Sigmoid colon (tissue), 7 donors: ENCODE results near the gene C1R. TPM values are rescaled to one million over a fixed set of nuclear protein-coding genes. Genes with fewer than 3 reads are reported as not detected.

Experiments
- DNase-seq: peaks from one replicate; pipeline ENCODE4 v3.0.0-alpha.2; 2019
- H3K27ac ChIP-seq, 4 donors: fragments of 200-600 bp; sonication (generic); one replicate each; pipeline ENCODE4 v1.5.1; 2016 to 2019; ENCODE audit warnings: mild to moderate bottlenecking in 1 of 4
- H3K27me3 ChIP-seq, 3 donors: fragments of 200-600 bp; sonication (generic); one replicate each; pipeline ENCODE4 v1.5.1; 2019; ENCODE audit warnings: mild to moderate bottlenecking in 1 of 3
- H3K36me3 ChIP-seq, 4 donors: fragments of 200-600 bp; sonication (generic); one replicate each; pipeline ENCODE4 v1.5.1; 2016 to 2019
- H3K4me1 ChIP-seq, 4 donors: fragments of 200-600 bp; sonication (generic); one replicate each; pipeline ENCODE4 v1.5.1; 2017 to 2019
- H3K4me3 ChIP-seq, 4 donors: fragments of 200-600 bp; sonication (generic); one replicate each; pipeline ENCODE4 v1.5.1; 2017 to 2019; ENCODE audit warnings: mild to moderate bottlenecking in 2 of 4, moderate library complexity in 1 of 4
- H3K9me3 ChIP-seq, 4 donors: fragments of 200-600 bp in 3 of 4; sonication (generic) in 3 of 4; one replicate each; pipeline versions ENCODE4 v1.5.1 to v1.6.1; 2013 to 2019
- CTCF ChIP-seq, 4 experiments: fragments of 450-650 bp in 3 of 4; fragments of 200-600 bp in 1 of 4; IDR thresholded peaks; one replicate each; pipeline ENCODE4 v1.5.1; 2016 to 2019; ENCODE audit warnings: antibody characterized with exemption in 4 of 4, mild to moderate bottlenecking in 3 of 4, moderate library complexity in 2 of 4
- EP300 ChIP-seq, 4 donors: sonication (generic); formaldehyde crosslinking; IDR thresholded peaks; one replicate each; pipeline ENCODE4 v1.6.1; 2017; ENCODE audit warnings: antibody characterized with exemption in 4 of 4
- POLR2A ChIP-seq, 2 donors: fragments of 450-650 bp; IDR thresholded peaks; one replicate each; pipeline ENCODE4 v1.6.1; 2016; ENCODE audit warnings: antibody characterized with exemption in 2 of 2, mild to moderate bottlenecking in 2 of 2, moderate library complexity in 2 of 2
- POLR2AphosphoS5 ChIP-seq, 4 donors: sonication (generic); formaldehyde crosslinking; IDR thresholded peaks; one replicate each; pipeline ENCODE4 v1.6.1; 2017; ENCODE audit warnings: antibody characterized with exemption in 4 of 4
- WGBS, 2 donors: extraction: QIAGEN DNeasy Blood & Tissue Kit; methylation state at CpG; one replicate each; pipeline ENCODE4 v1.1.7; 2013; 5-methylcytosine and 5-hydroxymethylcytosine counted together
- intact Hi-C: fragments of 100-400 bp; cut with DNase I; formaldehyde crosslinking; loops from one replicate; pipeline ENCODE4 v1.15.1; 2023
- polyA plus RNA-seq, 3 donors: library from polyadenylated mRNA; stranded (reverse); fragments of 200-250 nt; gene quantifications; one replicate each; pipeline ENCODE4 v1.2.3, GENCODE V29; 2013
- total RNA-seq, 4 donors: library from RNA; depleted of rRNA; stranded (reverse); fragments of >200 nt; gene quantifications; one replicate each; pipeline ENCODE4 v1.1.0, GENCODE V29; 2016
- donor health status: healthy with polysubstance abuse.
- donor health status: Bipolar disorder and iron deficiency.
- donor health status: healthy.

C1R gene
- total and polyA plus RNA-seq, 7 donors = 23.8 to 493 (median 328) TPM

DNA sequence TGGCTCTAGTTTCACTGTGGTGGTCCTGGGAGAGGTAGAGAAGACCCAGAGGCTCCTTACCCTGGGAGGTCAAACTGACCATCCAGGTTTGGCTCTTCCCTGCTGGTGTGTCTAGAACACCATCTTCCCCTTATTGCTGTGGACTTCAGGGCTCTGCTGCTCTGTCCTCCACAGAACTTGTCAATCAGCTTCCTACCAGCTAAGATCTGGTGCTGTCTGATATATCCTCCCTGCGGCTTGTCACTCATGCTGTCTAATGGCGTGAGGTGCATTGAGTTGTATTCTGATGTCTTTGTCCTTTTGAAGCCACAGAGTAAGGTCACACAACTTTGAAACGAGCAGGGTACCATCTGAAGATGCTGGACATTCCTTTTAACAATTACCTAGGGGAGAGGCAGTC lies 24.0 kb upstream of the C1R start:
- intact Hi-C loops = loop anchor here (10.0 kb wide), 1 partner anchor 251 kb away; the partner anchor contains the start of gene TPI1
- TF ChIP-seq POLR2AphosphoS5 (IDR thresholded peaks at IDR 0.05) = no peak
- TF ChIP-seq EP300 (IDR thresholded peaks at IDR 0.05) = no peak
- TF ChIP-seq POLR2A (IDR thresholded peaks at IDR 0.05) = no peak

DNA sequence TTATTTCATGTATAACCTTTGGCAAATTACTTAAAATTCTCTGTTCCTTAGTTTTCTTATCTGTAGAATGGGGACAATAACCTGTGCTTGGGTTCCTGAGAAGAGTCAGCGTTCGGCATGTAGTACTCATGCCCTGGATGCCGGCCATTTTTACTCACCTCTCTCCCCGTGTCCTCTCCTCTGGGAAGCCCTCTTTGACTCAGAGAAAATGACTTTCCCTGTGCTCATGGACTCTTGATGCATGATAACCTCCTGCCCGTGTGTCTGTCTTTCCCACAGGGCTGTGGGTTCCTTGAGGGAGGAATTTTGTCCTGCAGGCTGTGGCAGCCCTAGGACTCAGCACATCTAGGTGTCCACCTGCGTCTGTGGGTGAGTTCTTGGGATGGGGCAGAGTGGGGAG lies 22.6 kb upstream of the C1R start:
- H3K4me1 ChIP-seq = peaks cover 0 to 7% (median 3%) of the 10 kb centered on the region in 4 donors
- H3K27ac ChIP-seq = no peak overlapping the region
- intact Hi-C loops = loop anchor here (10.0 kb wide), 1 partner anchor 250 kb away; the partner anchor contains the start of gene TPI1
- no peak overlapping the region for H3K4me3 ChIP-seq
- no peak for DNase-seq
- no peaks in the 10 kb centered on the region for H3K9me3 ChIP-seq
- peaks cover 0 to 8% (median 0%) of the 10 kb centered on the region in 4 donors for H3K36me3 ChIP-seq
- 94 to 96% methylated on average over 6 of the region's 6 CpGs for WGBS, 2 donors
- no peaks in the 10 kb centered on the region for H3K27me3 ChIP-seq
- no peak for TF ChIP-seq EP300 (IDR thresholded peaks at IDR 0.05)
- TF ChIP-seq POLR2A (IDR thresholded peaks at IDR 0.05) = no peak
- TF ChIP-seq CTCF (IDR thresholded peaks at IDR 0.05) = no peak
- no peak for TF ChIP-seq POLR2AphosphoS5 (IDR thresholded peaks at IDR 0.05)

More for the DNA sequence above, 24.0 kb upstream of the C1R start:
- DNase-seq = peak; percentile 9
- H3K36me3 ChIP-seq = peaks cover 0 to 8% (median 0%) of the 10 kb centered on the region in 4 donors
- WGBS, 2 donors = 86 to 95% methylated on average over 3 of the region's 3 CpGs
- no peaks in the 10 kb centered on the region for H3K9me3 ChIP-seq
- H3K27me3 ChIP-seq = no peaks in the 10 kb centered on the region
- H3K4me3 ChIP-seq = no peak overlapping the region
- H3K4me1 ChIP-seq = peaks cover 0 to 7% (median 3%) of the 10 kb centered on the region in 4 donors
- H3K27ac ChIP-seq = no peak overlapping the region

DNA sequence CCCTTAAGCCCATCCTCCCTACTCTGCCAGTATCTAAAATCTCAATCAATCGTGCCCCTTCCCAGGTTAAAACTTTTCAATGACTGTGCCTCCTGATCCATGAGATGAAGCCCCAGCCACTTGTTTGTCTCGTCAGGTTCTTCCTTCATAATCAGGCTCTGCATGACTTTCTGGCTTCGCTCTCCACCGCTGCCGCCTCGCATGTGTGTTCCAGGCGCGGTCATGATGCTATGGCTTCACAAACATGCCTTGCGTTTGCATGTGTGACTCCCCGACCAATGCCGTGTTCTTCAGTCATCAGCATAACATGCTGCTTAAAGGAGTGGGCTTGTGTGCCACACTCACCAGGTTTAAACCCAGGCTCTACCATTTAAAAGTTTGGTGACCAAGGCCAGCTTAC lies 21.8 kb upstream of the C1R start:
- peak; percentile 56 for DNase-seq
- H3K27me3 ChIP-seq = no peaks in the 10 kb centered on the region
- 92 to 95% methylated on average over 11 of the region's 11 CpGs for WGBS, 2 donors
- intact Hi-C loops = loop anchor here (10.0 kb wide), 1 partner anchor 249 kb away; the partner anchor contains the start of gene TPI1
- H3K27ac ChIP-seq = no peak overlapping the region
- H3K9me3 ChIP-seq = no peaks in the 10 kb centered on the region
- H3K4me1 ChIP-seq = peaks cover 0 to 14% (median 9%) of the 10 kb centered on the region in 4 donors
- H3K36me3 ChIP-seq = peaks cover 0 to 8% (median 0%) of the 10 kb centered on the region in 4 donors
- no peak for TF ChIP-seq POLR2A (IDR thresholded peaks at IDR 0.05)
- TF ChIP-seq POLR2AphosphoS5 (IDR thresholded peaks at IDR 0.05) = no peak
- no peak for TF ChIP-seq CTCF (IDR thresholded peaks at IDR 0.05)
- TF ChIP-seq EP300 (IDR thresholded peaks at IDR 0.05) = no peak
- H3K4me3 ChIP-seq = no peak overlapping the region

DNA sequence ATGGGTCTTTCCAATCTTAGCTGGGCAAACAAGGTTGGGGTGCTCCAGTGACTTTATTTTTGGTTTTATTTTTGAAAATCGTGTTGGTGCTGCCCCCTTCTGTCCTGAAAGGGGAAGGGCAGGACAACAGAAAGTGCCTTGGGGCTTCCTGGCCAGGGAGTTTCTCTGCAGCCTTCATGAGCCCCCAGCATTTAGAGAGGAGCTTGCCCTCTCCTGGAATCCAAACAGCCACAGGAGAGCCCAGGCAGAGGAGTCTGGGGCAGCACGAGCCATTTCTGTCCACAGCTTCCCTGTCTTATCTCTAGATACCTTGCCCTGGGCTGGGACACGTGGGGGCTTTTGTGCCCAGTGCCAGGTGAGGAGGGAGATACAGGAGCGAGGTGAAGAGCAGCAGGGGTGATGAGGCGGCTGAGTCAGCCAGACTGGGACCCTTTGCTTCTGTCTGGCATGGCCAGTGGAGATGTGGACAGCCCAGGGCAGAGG lies 21.2 kb upstream of the C1R start:
- Histone ChIP-seq H3K4me3 (no peak overlapping the region), H3K4me1 (peaks cover 0 to 14% (median 9%) of the 10 kb centered on the region in 4 donors), H3K27me3 (no peaks in the 10 kb centered on the region), H3K36me3 (peaks cover 0 to 8% (median 0%) of the 10 kb centered on the region in 4 donors), H3K27ac (peak overlapping the region in 1 of 4 donors; percentile 2), H3K9me3 (no peaks in the 10 kb centered on the region)
- TF ChIP-seq CTCF (IDR thresholded peaks at IDR 0.05) = peak; percentile 59 to 84 (median 80)
- no peak for TF ChIP-seq EP300 (IDR thresholded peaks at IDR 0.05)
- intact Hi-C loops = loop anchor here (1.0 to 10.0 kb wide), 3 partner anchors 53 to 249 kb away; partner anchors contain the start of genes C12orf57, C1S and TPI1
- peak; percentile 67 for DNase-seq
- 47 to 56% methylated on average over 5 of the region's 5 CpGs for WGBS, 2 donors

- no peaks in the 10 kb centered on the region for H3K27me3 ChIP-seq
- H3K36me3 ChIP-seq = peaks cover 0 to 8% (median 0%) of the 10 kb centered on the region in 4 donors
- no peaks in the 10 kb centered on the region for H3K9me3 ChIP-seq
- peaks cover 0 to 23% (median 17%) of the 10 kb centered on the region in 4 donors for H3K4me1 ChIP-seq
- TF ChIP-seq POLR2A (IDR thresholded peaks at IDR 0.05) (no peak), POLR2AphosphoS5 (IDR thresholded peaks at IDR 0.05) (no peak)
- no peak overlapping the region for H3K4me3 ChIP-seq
- no peak overlapping the region for H3K27ac ChIP-seq
- intact Hi-C loops = loop anchor here (2.0 to 10.0 kb wide), 2 partner anchors 167 to 247 kb away; partner anchors contain the start of genes C12orf57 and TPI1
- WGBS, 2 donors = 80 to 83% methylated on average over 4 of the region's 4 CpGs
- peak; percentile 64 for DNase-seq
Observed at GRCh38 chr12:7112041-7112440, 19.8 kb upstream of the C1R start.
